PC-9 (cell line): ENCODE data around the gene RIMS1. TPM values are rescaled to one million over a fixed set of nuclear protein-coding genes. Genes with fewer than 3 reads are reported as not detected.

Source experiments
- BruUV-seq: library from RNA; stranded (reverse); fragments of 400-500 nt; replicated peaks from 2 replicates; lab custom pipeline; 2021; lab: Mats Ljungman, UMichigan
- CTCF ChIA-PET: fragments of 300-600 bp; sonication (Branson Sonifier 250); formaldehyde crosslinking; loops from one replicate; lab custom pipeline; 2022; ENCODE audit warnings: antibody characterized with exemption; lab: Charles Lee
- POLR2A ChIA-PET: fragments of 300-600 bp; sonication (Branson Sonifier 250); formaldehyde crosslinking; loops from one replicate; lab custom pipeline; 2022; ENCODE audit warnings: antibody characterized with exemption; ENCODE audit not compliant: unreplicated experiment; lab: Charles Lee
- DNase-seq, 2 experiments: peaks; one replicate each; pipeline versions ENCODE4 v3.0.0 to v3.0.0-alpha.2; 2015 to 2022; ENCODE audit warnings: mixed read lengths in 1 of 2
- H2AFZ ChIP-seq: fragments of 200-600 bp; sonication (generic); 2 replicates; pipeline ENCODE4 v1.8.1; 2017; ENCODE audit warnings: antibody characterized with exemption
- H3F3A ChIP-seq: fragments of 200-600 bp; sonication (generic); 2 replicates; pipeline ENCODE4 v1.8.1; 2017; ENCODE audit warnings: antibody characterized with exemption, mild to moderate bottlenecking, low read depth; ENCODE audit not compliant: insufficient read depth
- H3K27ac ChIP-seq: fragments of 200-600 bp; sonication (generic); 2 replicates; pipeline ENCODE4 v1.6.1; 2016; ENCODE audit warnings: mixed run types
- H3K27me3 ChIP-seq: fragments of 200-600 bp; sonication (generic); 2 replicates; pipeline ENCODE4 v1.6.1; 2016; ENCODE audit warnings: low read depth, mixed run types; ENCODE audit not compliant: insufficient read depth
- H3K36me3 ChIP-seq: fragments of 200-600 bp; sonication (generic); 2 replicates; pipeline ENCODE4 v1.6.1; 2016; ENCODE audit warnings: low read depth, mixed run types
- H3K4me1 ChIP-seq: fragments of 200-600 bp; sonication (generic); replicated peaks from 2 replicates; pipeline ENCODE4 v1.6.1; 2016; ENCODE audit warnings: mixed run types; ENCODE audit not compliant: insufficient read depth
- H3K4me2 ChIP-seq: fragments of 200-600 bp; sonication (generic); 2 replicates; pipeline ENCODE4 v1.6.1; 2017; ENCODE audit warnings: mixed run types
- H3K4me3 ChIP-seq: fragments of 200-600 bp; sonication (generic); 2 replicates; pipeline ENCODE4 v1.6.1; 2016; ENCODE audit warnings: mixed run types
- H3K79me2 ChIP-seq: fragments of 200-600 bp; sonication (generic); 2 replicates; pipeline ENCODE4 v1.6.1; 2017; ENCODE audit warnings: low read depth, mixed run types
- H3K9me2 ChIP-seq: fragments of 200-600 bp; sonication (generic); 2 replicates; pipeline ENCODE4 v1.8.1; 2017; ENCODE audit warnings: mild to moderate bottlenecking; ENCODE audit not compliant: insufficient read depth
- H3K9me3 ChIP-seq: fragments of 200-600 bp; sonication (generic); 2 replicates; pipeline ENCODE4 v1.8.1; 2016; ENCODE audit warnings: low read depth; ENCODE audit not compliant: insufficient read depth
- H4K20me1 ChIP-seq: fragments of 200-600 bp; sonication (generic); 2 replicates; pipeline ENCODE4 v1.8.1; 2017; ENCODE audit not compliant: insufficient read depth
- EZH2 ChIP-seq: fragments of 200-600 bp; sonication (generic); IDR thresholded peaks from 2 replicates; pipeline ENCODE4 v1.8.0; 2017; ENCODE audit warnings: antibody characterized with exemption, low read depth
- intact Hi-C: fragments of 100-400 bp; cut with micrococcal nuclease; formaldehyde crosslinking; loops from one replicate; pipeline ENCODE4 v1.10.0; 2022; ENCODE audit not compliant: unreplicated experiment
- total RNA-seq: library from RNA; stranded (reverse); gene quantifications from 2 replicates; pipeline ENCODE4 v1.2.3, GENCODE V29; 2021
- TF ChIP-seq, protein P1 (sequence below): fragments of 200-600 bp; sonication (generic); conservative IDR thresholded peaks from 2 replicates; pipeline ENCODE4 v1.6.1; 2017; ENCODE audit warnings: mixed run types, antibody characterized with exemption, mild to moderate bottlenecking, moderate library complexity

RIMS1 gene
- total RNA-seq, 1 experiment from 2014 or later, result not detected

DNA sequence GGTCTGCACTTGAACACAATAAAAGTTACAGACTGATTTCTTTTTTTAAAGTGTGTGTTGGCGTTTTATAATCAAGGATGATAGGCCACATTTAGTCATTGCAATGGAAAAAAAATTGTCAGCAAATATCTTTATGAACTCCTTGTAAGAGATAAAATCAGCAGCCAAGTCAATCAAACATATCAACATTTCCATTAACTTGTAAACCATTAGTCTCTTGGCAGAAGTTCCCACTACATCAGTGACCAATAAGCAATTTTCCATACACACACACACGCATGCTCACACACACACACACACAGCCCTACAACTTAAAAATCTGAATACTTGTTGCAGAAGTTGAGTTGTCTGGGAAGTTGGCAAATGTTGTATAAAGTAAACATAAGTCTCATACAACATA is 419.6 kb downstream of the RIMS1 start:
- Histone ChIP-seq H3K4me3 (no peak overlapping the region), H3K27me3 (no peaks in the 10 kb centered on the region), H3K36me3 (no peaks in the 10 kb centered on the region), H4K20me1 (no peaks in the 10 kb centered on the region), H3K9me2 (no peaks in the 10 kb centered on the region), H3K9me3 (no peaks in the 10 kb centered on the region), H3F3A (no peaks in the 10 kb centered on the region), H3K4me1 (no peaks in the 10 kb centered on the region), H3K27ac (no peak overlapping the region), H2AFZ (no peak overlapping the region), H3K4me2 (no peak overlapping the region), H3K79me2 (no peaks in the 10 kb centered on the region)
- CTCF ChIA-PET, result no interaction called here
- intact Hi-C loops, result no loop called here
- BruUV-seq, result no TSS peak
- POLR2A ChIA-PET, result no interaction called here
- TF ChIP-seq, protein P1, sequence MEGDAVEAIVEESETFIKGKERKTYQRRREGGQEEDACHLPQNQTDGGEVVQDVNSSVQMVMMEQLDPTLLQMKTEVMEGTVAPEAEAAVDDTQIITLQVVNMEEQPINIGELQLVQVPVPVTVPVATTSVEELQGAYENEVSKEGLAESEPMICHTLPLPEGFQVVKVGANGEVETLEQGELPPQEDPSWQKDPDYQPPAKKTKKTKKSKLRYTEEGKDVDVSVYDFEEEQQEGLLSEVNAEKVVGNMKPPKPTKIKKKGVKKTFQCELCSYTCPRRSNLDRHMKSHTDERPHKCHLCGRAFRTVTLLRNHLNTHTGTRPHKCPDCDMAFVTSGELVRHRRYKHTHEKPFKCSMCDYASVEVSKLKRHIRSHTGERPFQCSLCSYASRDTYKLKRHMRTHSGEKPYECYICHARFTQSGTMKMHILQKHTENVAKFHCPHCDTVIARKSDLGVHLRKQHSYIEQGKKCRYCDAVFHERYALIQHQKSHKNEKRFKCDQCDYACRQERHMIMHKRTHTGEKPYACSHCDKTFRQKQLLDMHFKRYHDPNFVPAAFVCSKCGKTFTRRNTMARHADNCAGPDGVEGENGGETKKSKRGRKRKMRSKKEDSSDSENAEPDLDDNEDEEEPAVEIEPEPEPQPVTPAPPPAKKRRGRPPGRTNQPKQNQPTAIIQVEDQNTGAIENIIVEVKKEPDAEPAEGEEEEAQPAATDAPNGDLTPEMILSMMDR, result no peak
- TF ChIP-seq EZH2, result no peak
- no peak for DNase-seq

DNA sequence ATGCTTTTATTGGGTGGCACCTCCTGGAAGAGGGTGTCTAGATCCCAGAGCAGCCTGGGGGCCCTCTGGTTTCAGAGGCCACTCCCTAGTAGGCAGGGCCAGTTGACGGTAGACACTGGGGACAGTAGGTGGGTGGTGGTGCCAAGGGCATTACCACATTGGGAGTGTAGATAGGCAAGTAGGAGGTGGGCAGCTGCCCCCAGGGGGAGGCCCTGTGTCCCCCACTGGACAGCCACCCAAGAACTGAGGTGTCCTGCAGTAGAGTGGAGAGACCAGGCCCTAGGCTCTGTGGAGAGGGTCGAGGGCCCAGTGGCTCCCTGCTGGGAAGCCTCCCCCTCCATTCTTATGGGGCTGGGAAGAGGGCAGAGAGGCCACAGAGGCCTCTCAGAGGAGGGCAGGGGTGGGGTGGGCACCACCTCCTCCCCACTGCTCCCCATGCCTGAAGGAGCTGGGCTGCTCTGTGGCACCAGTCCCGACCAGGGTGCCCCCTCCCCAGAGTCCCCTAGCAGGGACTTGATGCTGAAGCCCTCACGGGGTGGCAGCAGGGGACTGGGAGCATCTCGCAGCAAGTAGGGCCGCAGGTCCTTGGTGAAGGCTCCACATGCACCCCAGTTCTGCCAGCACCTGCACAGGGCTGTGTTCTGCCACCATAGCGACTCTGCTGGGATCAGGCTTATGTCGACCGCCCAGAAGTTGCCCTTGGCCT is 430.5 kb downstream of the RIMS1 start:
- ChIA-PET POLR2A (no interaction called here), CTCF (no interaction called here)
- Histone ChIP-seq H3K4me3 (no peak overlapping the region), H3K27me3 (no peaks in the 10 kb centered on the region), H3K4me2 (no peak overlapping the region), H3K9me2 (no peaks in the 10 kb centered on the region), H4K20me1 (no peaks in the 10 kb centered on the region), H3F3A (no peaks in the 10 kb centered on the region), H3K4me1 (no peaks in the 10 kb centered on the region), H3K9me3 (no peaks in the 10 kb centered on the region), H3K79me2 (no peaks in the 10 kb centered on the region), H3K27ac (no peak overlapping the region), H2AFZ (no peak overlapping the region), H3K36me3 (no peaks in the 10 kb centered on the region)
- intact Hi-C loops, result no loop called here
- no peak for TF ChIP-seq EZH2
- TF ChIP-seq, protein P1, result no peak
- no TSS peak for BruUV-seq
- no peak for DNase-seq

DNA sequence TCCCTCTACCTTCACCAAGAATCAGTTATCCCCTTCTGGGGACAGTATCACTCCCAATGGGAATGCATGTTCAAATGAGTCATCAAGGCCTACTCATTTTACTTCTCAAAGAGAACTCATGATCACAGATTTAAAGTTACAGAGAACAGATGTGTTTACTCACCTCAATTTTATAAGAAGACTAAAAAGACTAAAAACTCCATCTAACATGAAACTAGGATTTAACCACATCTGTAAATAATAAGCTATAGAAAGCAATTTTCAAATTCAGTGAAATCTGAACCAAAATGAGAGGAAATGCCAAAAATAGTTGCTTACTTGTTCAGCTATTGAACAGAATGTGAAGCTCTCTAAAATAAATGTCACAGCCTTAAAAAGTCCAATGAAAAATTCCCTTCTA is 435.4 kb downstream of the RIMS1 start:
- BruUV-seq, result no TSS peak
- Histone ChIP-seq H3K27ac (no peak overlapping the region), H3K4me3 (no peak overlapping the region), H3K36me3 (no peaks in the 10 kb centered on the region), H4K20me1 (no peaks in the 10 kb centered on the region), H3K4me2 (no peak overlapping the region), H3K79me2 (no peaks in the 10 kb centered on the region), H3K9me3 (no peaks in the 10 kb centered on the region), H3F3A (no peaks in the 10 kb centered on the region), H2AFZ (no peak overlapping the region), H3K4me1 (no peaks in the 10 kb centered on the region), H3K27me3 (no peaks in the 10 kb centered on the region), H3K9me2 (no peaks in the 10 kb centered on the region)
- POLR2A ChIA-PET, result no interaction called here
- CTCF ChIA-PET, result interaction anchor here (0.6 kb wide), 1 partner anchor 71 kb away, joined by 3 read pairs; no protein-coding TSS in a partner anchor
- no peak for DNase-seq
- TF ChIP-seq, protein P1, result no peak
- no peak for TF ChIP-seq EZH2
- intact Hi-C loops, result no loop called here
